H1 (cell line): ENCODE measurements around the gene CHST11. TPM values are rescaled to one million over a fixed set of nuclear protein-coding genes. Genes with fewer than 3 reads are reported as not detected.

ENCODE experiments used
- CTCF ChIA-PET: fragments of 300-600 bp; sonication (Branson Sonifier 250); formaldehyde crosslinking; loops from one replicate; lab custom pipeline; 2021; ENCODE audit not compliant: partially characterized antibody; lab: Charles Lee
- POLR2A ChIA-PET: fragments of 300-600 bp; sonication (Branson Sonifier 250); formaldehyde crosslinking; loops from one replicate; lab custom pipeline; 2021; ENCODE audit warnings: inconsistent platforms; ENCODE audit not compliant: partially characterized antibody; lab: Charles Lee
- DNase-seq, 2 experiments: peaks; one replicate each; pipeline versions ENCODE4 v3.0.0 to v3.0.0-alpha.2; 2010 to 2022; ENCODE audit warnings: low spot score in 2 of 2, low read depth in 1 of 2, mixed read lengths in 1 of 2
- FAIRE-seq: peaks from 2 replicates; lab custom pipeline; 2011; peaks lifted over from hg19 to GRCh38; lab: Jason Lieb, UNC
- H2AFZ ChIP-seq: 2 replicates; pipeline ENCODE4 v1.8.1; 2012; ENCODE audit warnings: low read length, inconsistent platforms
- H2AK5ac ChIP-seq: 2 replicates; pipeline ENCODE4 v1.6.1; 2013; ENCODE audit warnings: low read depth, low read length
- H2BK120ac ChIP-seq: replicated peaks from 2 replicates; pipeline ENCODE3; 2013; ENCODE audit warnings: low read depth, low read length, inconsistent platforms
- H2BK12ac ChIP-seq: 2 replicates; pipeline ENCODE4 v1.6.1; 2013; ENCODE audit warnings: low read depth, low read length
- H2BK15ac ChIP-seq: 2 replicates; pipeline ENCODE4 v1.6.1; 2013; ENCODE audit warnings: low read length
- H2BK20ac ChIP-seq: 2 replicates; pipeline ENCODE4 v1.6.1; 2013; ENCODE audit warnings: low read length
- H2BK5ac ChIP-seq: 2 replicates; pipeline ENCODE4 v1.6.1; 2013; ENCODE audit warnings: low read depth, low read length
- H3K14ac ChIP-seq: 2 replicates; pipeline ENCODE4 v1.6.1; 2013; ENCODE audit warnings: inconsistent platforms; ENCODE audit not compliant: insufficient read length
- H3K18ac ChIP-seq: 2 replicates; pipeline ENCODE4 v1.6.1; 2013; ENCODE audit warnings: low read length; ENCODE audit errors: extremely low read depth
- H3K23ac ChIP-seq: 2 replicates; pipeline ENCODE4 v1.6.1; 2013; ENCODE audit warnings: inconsistent platforms; ENCODE audit not compliant: insufficient read length
- H3K23me2 ChIP-seq: 2 replicates; pipeline ENCODE4 v1.6.1; 2013; ENCODE audit warnings: low read depth, low read length
- H3K27ac ChIP-seq: 2 replicates; pipeline ENCODE4 v1.6.1; 2011; ENCODE audit warnings: low read depth, low read length, inconsistent platforms
- H3K27me3 ChIP-seq, 4 experiments: replicated peaks in 1 of 4; 1 replicate in 1 of 4; 2 replicates in 3 of 4; pipeline versions ENCODE4 v1.6.1 to v1.8.1; 2011 to 2013; ENCODE audit warnings: low read length in 3 of 4, mild to moderate bottlenecking in 3 of 4, inconsistent platforms in 2 of 4, mixed read lengths in 2 of 4, moderate library complexity in 1 of 4; ENCODE audit not compliant: control insufficient read depth in 3 of 4, insufficient read depth in 3 of 4; ENCODE audit errors: extremely low read depth in 1 of 4
- H3K36me3 ChIP-seq, 4 experiments: 2 replicates each; pipeline versions ENCODE4 v1.6.1 to v1.8.1; 2011 to 2013; ENCODE audit warnings: mild to moderate bottlenecking in 4 of 4, low read length in 3 of 4, moderate library complexity in 2 of 4, control low read depth in 1 of 4, inconsistent platforms in 1 of 4; ENCODE audit not compliant: insufficient read depth in 4 of 4, control insufficient read depth in 2 of 4
- H3K4ac ChIP-seq: replicated peaks from 2 replicates; pipeline ENCODE3; 2013; ENCODE audit warnings: low read length, low read depth, mixed read lengths, inconsistent platforms; ENCODE audit not compliant: insufficient read length
- H3K4me1 ChIP-seq, 4 experiments: replicated peaks in 1 of 4; 1 replicate in 1 of 4; 2 replicates in 3 of 4; pipeline versions ENCODE4 v1.6.1 to v1.8.1; 2011 to 2013; ENCODE audit warnings: low read length in 3 of 4, inconsistent platforms in 2 of 4, mixed read lengths in 1 of 4; ENCODE audit not compliant: insufficient read depth in 4 of 4, control insufficient read depth in 3 of 4
- H3K4me2 ChIP-seq, 2 experiments: 2 replicates each; pipeline versions ENCODE4 v1.6.1 to v1.8.1; 2011 to 2013; ENCODE audit warnings: low read depth in 2 of 2, low read length in 2 of 2, control low read depth in 1 of 2, inconsistent platforms in 1 of 2, mild to moderate bottlenecking in 1 of 2; ENCODE audit not compliant: insufficient read depth in 1 of 2
- H3K4me3 ChIP-seq, 4 experiments: fragments of 200-600, 300-600 bp in 1 of 4; sonication (generic), shearing (Covaris generic), sonication (Bioruptor Twin) in 1 of 4; 2 replicates each; pipeline versions ENCODE4 v1.5.1 to v1.8.1; 2011 to 2016; ENCODE audit warnings: low read length in 4 of 4, low read depth in 3 of 4, control low read depth in 2 of 4, inconsistent platforms in 2 of 4, mild to moderate bottlenecking in 2 of 4, mixed read lengths in 1 of 4, moderate library complexity in 1 of 4; ENCODE audit not compliant: insufficient read depth in 2 of 4; ENCODE audit errors: extremely low read depth in 1 of 4
- H3K56ac ChIP-seq: replicated peaks from 2 replicates; pipeline ENCODE3; 2013; ENCODE audit warnings: low read depth, mild to moderate bottlenecking, mixed read lengths, low read length, inconsistent platforms; ENCODE audit not compliant: insufficient read length
- H3K79me1 ChIP-seq: 2 replicates; pipeline ENCODE4 v1.6.1; 2013; ENCODE audit warnings: low read depth, low read length, control low read depth
- H3K79me2 ChIP-seq, 2 experiments: 2 replicates each; pipeline versions ENCODE4 v1.6.1 to v1.8.1; 2012 to 2013; ENCODE audit warnings: low read length in 2 of 2, mild to moderate bottlenecking in 2 of 2, inconsistent platforms in 1 of 2; ENCODE audit not compliant: insufficient read depth in 2 of 2, control insufficient read depth in 1 of 2
- H3K9ac ChIP-seq, 4 experiments: replicated peaks in 1 of 4; 1 replicate in 1 of 4; 2 replicates in 3 of 4; pipeline versions ENCODE4 v1.6.1 to v1.8.1; 2011 to 2013; ENCODE audit warnings: low read depth in 3 of 4, low read length in 3 of 4, control low read depth in 2 of 4, mild to moderate bottlenecking in 2 of 4, moderate library complexity in 2 of 4, inconsistent platforms in 1 of 4; ENCODE audit errors: extremely low read depth in 1 of 4
- H3K9me3 ChIP-seq, 2 experiments: 2 replicates each; pipeline versions ENCODE4 v1.6.1 to v1.8.1; 2012 to 2013; ENCODE audit warnings: mild to moderate bottlenecking in 2 of 2, moderate library complexity in 2 of 2, control low read depth in 1 of 2, inconsistent platforms in 1 of 2, low read depth in 1 of 2, low read length in 1 of 2, mixed read lengths in 1 of 2; ENCODE audit not compliant: insufficient read depth in 2 of 2
- H4K20me1 ChIP-seq, 2 experiments: replicated peaks in 1 of 2; 2 replicates each; pipeline versions ENCODE3 to v1.8.1; 2011 to 2013; ENCODE audit warnings: inconsistent platforms in 2 of 2, low read length in 2 of 2, mild to moderate bottlenecking in 1 of 2; ENCODE audit not compliant: insufficient read depth in 2 of 2, control insufficient read depth in 1 of 2
- H4K5ac ChIP-seq: 2 replicates; pipeline ENCODE4 v1.6.1; 2013; ENCODE audit warnings: low read length, low read depth, mixed read lengths, inconsistent platforms; ENCODE audit not compliant: insufficient read length
- H4K8ac ChIP-seq: 2 replicates; pipeline ENCODE4 v1.8.0; 2013; ENCODE audit warnings: mild to moderate bottlenecking, moderate library complexity, low read length, inconsistent platforms; ENCODE audit not compliant: insufficient read depth; ENCODE audit errors: extremely low read depth
- H4K91ac ChIP-seq: replicated peaks from 2 replicates; pipeline ENCODE3; 2013; ENCODE audit warnings: low read length, mixed read lengths, inconsistent platforms; ENCODE audit not compliant: insufficient read length
- ASH2L ChIP-seq: fragments of 200-600, 300-600 bp; sonication (generic); IDR thresholded peaks from one replicate; pipeline ENCODE4 v1.7.1; 2017; ENCODE audit warnings: low read length
- BCL11A ChIP-seq, 2 experiments: IDR thresholded peaks; one replicate each; pipeline ENCODE4 v1.6.1; 2011; ENCODE audit warnings: low read depth in 2 of 2, low read length in 2 of 2, mild to moderate bottlenecking in 2 of 2
- CBX8 ChIP-seq: fragments of 300-800, 300-1000 bp; sonication (generic); IDR thresholded peaks from 2 replicates; pipeline ENCODE4 v1.7.1; 2016; ENCODE audit warnings: low read depth, low read length, borderline replicate concordance
- CHD2 ChIP-seq: IDR thresholded peaks from 2 replicates; pipeline ENCODE4 v1.6.1; 2012; ENCODE audit warnings: low read length, improper control_type of control experiment
- HDAC2 ChIP-seq, 2 experiments: fragments of 300-600 bp in 1 of 2; sonication (generic) in 1 of 2; IDR thresholded peaks; 2 replicates each; pipeline ENCODE4 v1.6.1; 2011 to 2012; ENCODE audit warnings: low read depth in 2 of 2, low read length in 2 of 2, mild to moderate bottlenecking in 2 of 2, moderate library complexity in 2 of 2, borderline replicate concordance in 1 of 2, inconsistent platforms in 1 of 2
- JUN ChIP-seq: IDR thresholded peaks from 2 replicates; pipeline ENCODE4 v1.6.1; 2011; ENCODE audit warnings: low read depth, mild to moderate bottlenecking, improper control_type of control experiment, low read length
- KDM1A ChIP-seq: fragments of 200-600, 300-600 bp; sonication (generic); IDR thresholded peaks from 2 replicates; pipeline ENCODE4 v1.7.1; 2016; ENCODE audit warnings: mild to moderate bottlenecking, low read length, borderline replicate concordance
- KDM5A ChIP-seq: fragments of 200-600 bp; IDR thresholded peaks from 2 replicates; pipeline ENCODE4 v1.7.1; 2012; ENCODE audit warnings: mild to moderate bottlenecking, low read length, inconsistent platforms, mixed read lengths
- MAFK ChIP-seq: IDR thresholded peaks from 2 replicates; pipeline ENCODE4 v1.6.1; 2012; ENCODE audit warnings: low read depth, mild to moderate bottlenecking, improper control_type of control experiment, low read length
- POLR2A ChIP-seq, 2 experiments: IDR thresholded peaks; 1 replicate in 1 of 2; 2 replicates in 1 of 2; pipeline ENCODE4 v1.6.1; 2011; ENCODE audit warnings: low read depth in 2 of 2, low read length in 2 of 2, mild to moderate bottlenecking in 2 of 2; ENCODE audit errors: control extremely low read depth in 1 of 2
- SIN3A ChIP-seq, 2 experiments: IDR thresholded peaks in 1 of 2; conservative IDR thresholded peaks in 1 of 2; 2 replicates each; pipeline ENCODE4 v1.6.1; 2011 to 2012; ENCODE audit warnings: low read length in 2 of 2, improper control_type of control experiment in 1 of 2, low read depth in 1 of 2, mild to moderate bottlenecking in 1 of 2
- SP2 ChIP-seq: IDR thresholded peaks from 2 replicates; pipeline ENCODE4 v1.6.1; 2012; ENCODE audit warnings: mild to moderate bottlenecking, low read length, inconsistent platforms
- SP4 ChIP-seq: IDR thresholded peaks from 2 replicates; pipeline ENCODE4 v1.6.1; 2012; ENCODE audit warnings: low read length, inconsistent platforms
- SUZ12 ChIP-seq: fragments of 200-600 bp; sonication (generic); IDR thresholded peaks from 2 replicates; pipeline ENCODE4 v1.6.1; 2012; ENCODE audit warnings: mild to moderate bottlenecking, inconsistent platforms, low read length, moderate library complexity, mixed read lengths
- TEAD4 ChIP-seq: IDR thresholded peaks from 2 replicates; pipeline ENCODE4 v1.6.1; 2012; ENCODE audit warnings: low read depth, low read length, inconsistent platforms, mixed read lengths
- YY1 ChIP-seq: IDR thresholded peaks from 2 replicates; pipeline ENCODE4 v1.6.1; 2011; ENCODE audit warnings: low read depth, mild to moderate bottlenecking, low read length
- WGBS, 2 experiments: shearing (Covaris generic) in 1 of 2; methylation state at CpG; one replicate each; pipeline versions ENCODE4 v1.1.6 to v1.1.7; 2013 to 2015; ENCODE audit warnings: low lambda C conversion rate in 2 of 2, mixed read lengths in 2 of 2, inconsistent platforms in 1 of 2, low coverage in 1 of 2, missing lambda C conversion rate in 1 of 2; ENCODE audit not compliant: insufficient replicate concordance in 2 of 2, insufficient coverage in 1 of 2, insufficient read length in 1 of 2; ENCODE audit errors: extremely low coverage in 1 of 2, missing lambda C conversion rate in 1 of 2; 5-methylcytosine and 5-hydroxymethylcytosine counted together
- polyA plus RNA-seq, 7 experiments: library from polyadenylated mRNA; depleted of rRNA in 3 of 7; stranded (reverse) in 5 of 7; unstranded in 2 of 7; fragments of >200 nt in 5 of 7; fragments of 200-250 nt in 2 of 7; gene quantifications; 1 replicate in 5 of 7; 2 replicates in 1 of 7; 4 replicates in 1 of 7; pipeline versions ENCODE4 v1.2.1 to v1.2.3, GENCODE V29; 2011 to 2013; ENCODE audit warnings: missing spikeins in 2 of 7, mixed read lengths in 2 of 7
- total RNA-seq: library from RNA; stranded (reverse); fragmentation: NEBNext Ultra II Directional; extraction: Animal tissue kit (Norgen Biotek cat#: 25700); gene quantifications from 2 replicates; pipeline ENCODE4 v1.2.1, GENCODE V29; 2021

Gene CHST11
- total and polyA plus RNA-seq, 2 of the 8 experiments (the other 6 are each of a cell fraction or from before 2014, with no cell fraction given) = 14.4 to 20.8 TPM

DNA sequence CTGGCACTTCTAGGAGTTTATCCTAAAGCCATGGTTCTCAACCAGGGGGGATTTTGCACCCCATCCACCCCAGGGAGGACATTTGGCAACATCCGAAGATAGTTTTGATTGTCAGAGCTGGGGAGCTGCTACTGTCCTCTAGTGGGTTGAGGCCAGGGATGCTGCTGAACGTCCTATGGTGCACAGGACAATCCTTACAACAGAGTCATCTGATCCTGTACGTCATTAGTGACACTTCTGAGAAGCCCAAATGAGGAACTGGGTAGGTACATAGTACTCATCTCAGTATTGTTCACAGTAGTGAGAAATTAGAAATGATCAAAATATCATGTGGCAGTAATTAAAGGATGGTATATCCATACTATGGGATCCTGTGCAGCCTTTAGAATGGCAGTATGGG is 185.1 kb downstream of the CHST11 start:
- no peaks in the 10 kb centered on the region for H3K4me1 ChIP-seq
- no peak overlapping the region for H2BK15ac ChIP-seq
- no peaks in the 10 kb centered on the region for H3K36me3 ChIP-seq
- no peaks in the 10 kb centered on the region for H4K20me1 ChIP-seq
- no peak overlapping the region for H2AFZ ChIP-seq
- H4K8ac ChIP-seq = no peak overlapping the region
- H3K14ac ChIP-seq = no peak overlapping the region
- H2BK12ac ChIP-seq = no peak overlapping the region
- WGBS, 2 experiments = 60% methylated on average over 3 of the region's 3 CpGs; no CpG with 5 or more reads in 1 of the 2 experiments
- no peak for DNase-seq
- H2BK20ac ChIP-seq = no peak overlapping the region
- H3K9me3 ChIP-seq = no peaks in the 10 kb centered on the region
- CTCF ChIA-PET = interaction anchor here (1.3 to 1.5 kb wide), 2 partner anchors 11 to 12 kb away, joined by 4 to 5 read pairs; no protein-coding TSS in a partner anchor
- H3K56ac ChIP-seq = no peak overlapping the region
- H3K27me3 ChIP-seq = no peaks in the 10 kb centered on the region
- H3K4me3 ChIP-seq = no peak overlapping the region
- H3K23me2 ChIP-seq = no peaks in the 10 kb centered on the region
- H4K5ac ChIP-seq = no peak overlapping the region
- H3K4ac ChIP-seq = no peak overlapping the region
- no peak overlapping the region for H3K23ac ChIP-seq
- POLR2A ChIA-PET = interaction anchor here (0.6 kb wide), 1 partner anchor 767 kb away, joined by 3 read pairs; no protein-coding TSS in a partner anchor
- H2BK120ac ChIP-seq = no peak overlapping the region
- no peak overlapping the region for H2BK5ac ChIP-seq
- no peak overlapping the region for H3K4me2 ChIP-seq
- no peak overlapping the region for H3K9ac ChIP-seq
- no peaks in the 10 kb centered on the region for H3K79me2 ChIP-seq
- H3K18ac ChIP-seq = no peak overlapping the region
- H3K27ac ChIP-seq = no peak overlapping the region
- H4K91ac ChIP-seq = no peak overlapping the region
- H2AK5ac ChIP-seq = no peak overlapping the region
- FAIRE-seq = no peak
- H3K79me1 ChIP-seq = no peaks in the 10 kb centered on the region
- TF ChIP-seq SP2 (no peak), TEAD4 (no peak), MAFK (no peak), POLR2A (IDR thresholded peaks at IDR 0.05; ENCODE audit: control extremely low read depth in 1 of 2, low read depth in 2 of 2, low read length in 2 of 2) (no peak), SP4 (no peak), ASH2L (no peak), KDM1A (no peak), CBX8 (no peak), JUN (no peak), BCL11A (IDR thresholded peaks at IDR 0.05; ENCODE audit: low read depth in 2 of 2, low read length in 2 of 2) (no peak), CHD2 (no peak), SIN3A (conservative IDR thresholded peaks at IDR 0.05 in 1 of 2, IDR thresholded peaks at IDR 0.05 in 1 of 2; ENCODE audit: low read depth in 1 of 2, low read length in 2 of 2) (no peak), KDM5A (no peak), SUZ12 (no peak), YY1 (no peak), HDAC2 (IDR thresholded peaks at IDR 0.05; ENCODE audit: borderline replicate concordance in 1 of 2, low read depth in 2 of 2, low read length in 2 of 2) (no peak)
